ENCODE results near the gene ACBD3.
A peak's percentile ranks its signal among the peaks of the same experiment; 100 is the strongest.

Gene ACBD3

GRCh38 chr1:226111883-226112261 lies 74.7 kb downstream of the ACBD3 start:
- no peak for DNase-seq (ENCODE audit: low read depth)

DNA sequence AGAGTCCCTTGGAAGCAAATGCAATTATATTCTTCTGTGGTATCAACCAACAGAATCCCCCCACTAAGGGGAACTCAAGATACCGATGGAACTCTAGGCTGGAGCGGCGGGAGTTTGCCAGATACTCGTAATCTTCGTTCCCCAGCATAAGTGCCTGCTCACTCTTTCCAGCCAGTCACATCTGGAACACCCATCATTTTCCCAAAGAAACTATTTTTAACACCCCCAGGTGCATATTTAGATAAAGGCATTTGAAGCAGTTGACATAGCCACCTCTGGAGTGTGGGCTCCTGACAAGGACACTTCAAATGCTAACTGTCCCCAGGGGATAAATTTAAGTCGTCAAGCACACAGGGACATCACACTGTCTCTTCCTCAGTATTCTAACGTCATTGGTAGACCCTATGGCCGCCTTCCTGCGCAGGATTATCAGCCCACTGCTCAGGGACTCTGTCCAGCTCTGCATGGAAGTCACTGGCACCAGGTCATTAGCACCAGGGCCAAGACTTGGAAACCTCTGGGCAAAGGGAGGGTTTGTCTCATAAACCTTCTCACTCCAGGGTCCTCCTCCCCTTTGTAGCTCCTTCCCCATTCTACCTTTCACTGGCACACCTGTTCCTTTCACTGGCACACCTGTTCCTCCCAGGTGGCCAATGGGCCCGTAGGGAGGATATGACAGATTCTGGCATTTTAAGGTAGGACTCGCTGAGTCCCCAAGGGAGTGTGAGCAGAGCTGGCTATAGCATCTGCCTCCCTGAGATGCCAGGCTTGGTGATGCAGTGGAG lies 75.3 kb downstream of the ACBD3 start:
- no peak for DNase-seq (ENCODE audit: low read depth)

- DNase-seq (ENCODE audit: low read depth) = peak; percentile 52
These were observed 76.1 kb downstream of the ACBD3 start for GRCh38 chr1:226110249-226111097.

DNA sequence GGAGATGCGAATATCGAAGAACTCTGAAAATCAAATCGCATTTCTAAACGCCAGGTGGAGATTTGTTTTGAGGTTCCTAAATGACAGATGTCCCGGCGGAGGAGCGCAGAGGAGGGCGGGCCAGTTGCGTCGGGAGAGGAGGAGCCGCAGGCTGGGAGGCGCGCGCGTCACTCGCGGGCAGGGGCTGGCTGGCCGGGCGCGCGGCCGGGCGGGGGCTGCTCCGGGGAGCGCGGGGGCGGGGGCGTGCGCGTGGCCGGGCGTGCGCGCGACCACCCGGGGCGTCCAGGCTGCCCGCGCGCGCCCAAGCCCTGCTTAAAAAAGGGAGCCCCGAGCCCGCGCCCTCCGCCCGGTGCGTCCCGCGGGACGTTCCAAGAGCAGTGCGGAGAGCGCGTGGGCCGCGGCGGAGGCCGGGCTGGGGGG lies 76.7 kb downstream of the ACBD3 start:
- DNase-seq (ENCODE audit: low read depth) = peak; percentile 68

- no peak for DNase-seq (ENCODE audit: low read depth)
These were observed 77.4 kb downstream of the ACBD3 start for GRCh38 chr1:226108935-226109828.

GRCh38 chr1:226107471-226108460 lies 78.8 kb downstream of the ACBD3 start:
- DNase-seq (ENCODE audit: low read depth) = no peak

DNA sequence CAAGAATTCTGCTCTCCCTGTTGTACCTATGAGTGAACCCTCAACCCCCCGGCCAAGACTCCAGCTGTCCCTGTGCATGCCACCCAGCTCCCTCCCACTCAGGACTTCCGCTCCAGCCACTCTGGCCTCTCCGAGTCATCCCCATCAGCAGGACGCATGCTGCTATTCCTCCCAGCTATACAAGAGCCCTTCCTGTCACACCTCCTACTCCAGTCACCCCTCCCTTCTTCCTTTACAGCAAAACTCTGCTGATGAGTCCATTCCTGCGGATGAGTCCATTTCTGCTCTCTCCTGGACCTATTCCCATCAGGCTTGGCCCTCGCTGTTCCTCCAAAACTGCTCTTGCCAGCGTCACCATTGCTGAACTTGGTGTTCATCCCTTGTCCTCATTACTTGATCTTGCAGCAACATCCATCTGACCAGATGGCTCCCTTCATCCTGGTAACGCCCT lies 81.8 kb downstream of the ACBD3 start:
- no peak for DNase-seq (ENCODE audit: low read depth)

GRCh38 chr1:226100436-226101391 lies 85.8 kb downstream of the ACBD3 start:
- DNase-seq (ENCODE audit: low read depth) = peak; percentile 19

DNA sequence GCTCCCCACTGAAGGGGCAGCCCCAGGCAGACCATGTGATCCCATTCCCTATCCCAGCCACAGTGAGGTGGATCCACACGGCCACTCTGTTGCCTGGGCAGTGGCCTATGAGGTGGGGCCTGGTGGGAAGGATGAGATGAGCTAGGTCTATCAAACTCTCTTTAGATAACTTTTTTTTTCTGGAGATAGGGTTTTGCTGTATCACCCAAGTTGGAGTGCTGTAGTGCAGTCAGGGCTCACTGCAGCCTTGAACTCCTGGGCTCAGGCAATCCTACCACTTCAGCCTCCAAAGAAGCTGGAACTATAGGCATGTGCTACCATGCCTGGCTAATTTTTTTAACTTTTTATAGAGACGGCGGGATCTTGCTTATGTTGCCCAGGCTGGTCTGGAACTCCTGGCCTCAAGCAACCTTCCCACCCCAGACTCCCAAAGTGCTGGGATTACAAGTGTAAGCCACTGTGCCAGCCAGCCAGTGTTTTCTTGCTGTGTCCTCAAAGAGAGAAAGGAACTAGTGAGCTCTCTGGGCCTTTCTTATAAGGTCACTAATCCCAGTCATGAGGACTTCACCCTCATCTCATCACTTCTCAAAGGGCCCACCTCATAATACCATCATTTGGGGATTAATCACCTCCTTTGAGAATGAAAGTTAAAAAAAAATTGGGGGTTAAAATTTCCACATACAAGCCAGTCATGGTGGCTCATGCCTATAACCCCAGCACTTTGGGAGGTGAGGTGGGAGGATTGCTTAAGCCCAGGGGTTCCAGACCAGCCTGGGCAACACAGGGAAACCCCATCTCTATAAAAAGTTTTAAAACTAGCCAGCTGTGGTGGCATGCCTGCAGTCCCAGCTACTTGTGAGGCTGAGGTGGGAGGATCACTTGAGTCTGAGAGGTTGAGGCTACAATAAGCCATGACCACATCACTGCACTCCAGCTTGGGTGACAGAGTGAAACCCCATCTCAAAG lies 87.4 kb downstream of the ACBD3 start:
- DNase-seq (ENCODE audit: low read depth) = no peak

GRCh38 chr1:226097866-226098625 lies 88.5 kb downstream of the ACBD3 start:
- no peak for DNase-seq (ENCODE audit: low read depth)

- no peak for DNase-seq (ENCODE audit: low read depth)
These were observed 91.3 kb downstream of the ACBD3 start for GRCh38 chr1:226095286-226095685.
